GM18868 (cell line): ENCODE measurements around the gene TERB2.
"Not testable (repeated sequence)": the region's sequence is repeated elsewhere in the genome, so short reads cannot be mapped to it uniquely, and the experiment has no call there.

Experiments used
- ATAC-seq: cut with Tn5 transposase; IDR thresholded peaks from one replicate; pipeline ENCODE4 v1.9.1; 2021; ENCODE audit warnings: mild to moderate bottlenecking, moderate library complexity; ENCODE audit not compliant: unreplicated experiment

TERB2 gene

GRCh38 chr15:44956388-44956787 lies at the start of gene TERB2:
Gene TERB2 (plus strand): TSS chr15:44956687. CDS start chr15:44956719, 32 bp downstream.
- ATAC-seq, result no peak

DNA sequence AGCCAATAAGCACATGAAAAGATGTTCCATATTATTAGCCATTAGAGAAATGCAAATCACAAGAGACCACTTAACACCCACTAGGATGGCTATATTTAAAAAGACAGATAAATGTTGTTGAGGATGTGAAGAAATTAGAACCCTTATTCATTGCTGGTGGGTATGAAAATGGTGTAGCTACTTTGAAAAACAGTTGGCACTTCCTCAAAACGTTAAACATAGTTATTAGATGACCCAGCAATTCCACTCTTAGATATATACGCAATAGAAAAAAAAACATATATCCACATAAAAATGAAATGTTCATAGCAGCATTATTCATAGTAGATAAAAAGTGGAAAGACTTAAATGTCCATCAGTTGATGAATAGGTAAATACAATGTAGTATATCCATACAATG lies 47.1 kb upstream of the TERB2 start:
- no peak for ATAC-seq

DNA sequence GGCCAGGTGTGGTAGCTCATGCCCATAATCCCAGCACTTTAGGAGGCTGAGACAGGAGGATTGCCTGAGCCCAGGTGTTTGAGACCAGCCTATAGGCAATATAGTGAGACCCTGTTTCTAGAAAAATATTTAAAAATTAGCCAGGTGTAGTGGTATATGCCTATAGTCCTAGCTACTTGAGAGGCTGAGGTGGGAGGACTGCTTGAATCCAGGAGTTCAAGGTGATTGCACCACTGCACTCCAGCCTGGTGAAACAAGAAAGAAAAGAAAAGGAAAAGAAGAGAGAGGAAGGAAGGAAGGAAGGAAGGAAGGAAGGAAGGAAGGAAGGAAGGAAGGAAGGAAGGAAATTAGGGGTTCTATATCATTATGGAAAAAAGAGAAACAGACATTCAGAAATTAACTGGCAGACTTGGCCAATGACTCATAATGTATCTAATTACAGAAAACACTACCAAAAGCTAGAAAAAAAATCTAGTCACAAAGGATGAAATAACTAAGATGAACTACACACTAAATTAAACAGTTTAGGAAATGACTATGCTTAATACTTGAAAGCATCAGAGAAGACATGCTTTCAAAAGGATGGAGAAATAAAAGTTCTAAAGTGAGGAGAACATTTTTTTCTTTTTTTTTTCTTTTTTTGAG lies 45.4 kb upstream of the TERB2 start:
- no peak for ATAC-seq

- ATAC-seq, result not testable (repeated sequence)
Observed at GRCh38 chr15:44912186-44912585, 44.3 kb upstream of the TERB2 start.

DNA sequence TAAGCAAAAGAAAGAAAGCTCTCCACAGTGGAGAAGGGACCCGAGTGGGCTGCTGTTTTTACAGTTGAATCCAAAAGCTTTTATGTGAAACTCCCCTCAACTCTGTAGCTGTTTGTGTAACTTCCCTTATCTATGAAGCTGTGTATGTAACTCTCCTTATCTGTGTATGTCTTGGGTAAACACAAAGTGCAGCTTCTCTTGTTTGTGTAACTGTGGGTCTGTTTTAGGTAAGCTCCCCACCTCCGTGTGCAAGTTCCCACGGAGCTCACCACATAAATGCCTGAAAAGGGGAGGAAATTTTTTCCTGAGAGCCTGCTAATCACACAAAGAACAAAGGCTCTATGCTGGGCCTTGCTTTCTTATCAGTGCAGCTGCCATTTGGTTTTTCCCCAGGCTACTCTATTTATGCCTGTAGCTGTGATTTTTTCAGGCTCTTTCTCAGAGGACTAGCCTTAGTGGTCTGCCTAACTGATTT lies 43.5 kb upstream of the TERB2 start:
- not testable (repeated sequence) for ATAC-seq

DNA sequence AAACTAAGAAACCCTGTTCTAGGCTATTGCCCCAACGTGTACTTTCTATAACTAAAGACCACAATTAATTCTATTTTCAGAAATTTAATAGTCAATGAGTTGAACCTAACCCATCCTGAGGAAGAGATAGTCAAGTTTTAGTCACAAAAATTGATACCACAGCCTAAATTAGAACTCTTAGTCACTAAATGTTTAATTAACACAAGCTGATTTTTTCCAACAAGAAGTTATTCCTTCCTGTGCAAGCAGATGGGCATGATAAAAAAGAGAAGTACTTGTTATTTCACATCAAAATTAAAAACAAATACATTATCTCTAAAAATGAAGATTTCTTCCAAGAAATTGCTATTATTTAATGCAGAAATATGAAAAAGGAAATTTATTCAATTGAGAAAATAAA lies 38.4 kb upstream of the TERB2 start:
- ATAC-seq, result no peak

DNA sequence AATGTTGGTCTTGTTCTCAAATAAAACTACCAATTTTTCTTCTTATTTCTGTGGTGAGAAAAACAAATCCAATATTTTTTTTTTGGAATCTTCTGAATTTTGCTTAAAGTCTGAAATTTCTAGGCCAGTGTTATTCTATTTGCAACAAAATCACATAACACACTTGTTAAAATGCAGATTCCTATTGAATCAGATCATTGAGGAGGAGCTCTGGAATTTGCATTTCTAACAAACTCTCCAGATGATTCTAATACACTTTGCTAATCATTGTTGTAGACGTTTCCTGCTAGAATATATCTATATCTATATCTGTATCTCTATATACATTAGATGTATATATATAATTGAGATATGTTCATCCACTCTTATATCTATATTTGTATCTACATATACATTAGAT lies 27.8 kb upstream of the TERB2 start:
- ATAC-seq, result not testable (repeated sequence)

DNA sequence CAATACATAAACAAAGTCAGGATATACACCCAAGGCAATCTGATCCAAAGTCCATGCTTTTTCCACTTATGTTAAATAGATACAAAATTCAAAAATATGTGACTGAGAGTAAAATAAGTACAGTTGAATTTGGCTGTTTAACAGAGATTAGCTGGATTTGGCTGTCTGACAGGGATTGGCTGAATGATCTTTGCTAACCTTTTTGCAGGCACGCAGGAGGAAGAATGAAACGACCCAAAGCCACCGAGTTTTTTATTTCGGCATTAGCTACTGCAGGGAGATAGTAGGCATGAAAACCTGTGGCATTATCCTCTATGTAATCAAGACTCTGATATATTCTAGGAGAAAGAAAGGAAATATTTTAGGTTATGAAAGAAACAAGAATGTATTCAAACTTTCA lies 26.2 kb upstream of the TERB2 start:
- ATAC-seq, result not testable (repeated sequence)

DNA sequence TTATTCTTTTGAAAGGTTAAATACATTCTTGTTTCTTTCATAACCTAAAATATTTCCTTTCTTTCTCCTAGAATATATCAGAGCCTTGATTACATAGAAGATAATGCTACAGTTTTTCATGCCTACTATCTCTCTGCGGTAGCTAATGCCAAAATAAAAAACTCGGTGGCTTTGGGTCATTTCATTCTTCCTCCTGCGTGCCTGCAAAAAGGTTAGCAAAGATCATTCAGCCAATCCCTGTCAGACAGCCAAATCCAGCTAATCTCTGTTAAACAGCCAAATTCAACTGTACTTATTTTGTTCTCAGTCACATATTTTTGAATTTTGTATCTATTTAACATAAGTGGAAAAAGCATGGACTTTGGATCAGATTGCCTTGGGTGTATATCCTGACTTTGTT lies 1.8 kb downstream of the TERB2 start:
- ATAC-seq, result not testable (repeated sequence)

GRCh38 chr15:44968475-44968874 lies 12.0 kb downstream of the TERB2 start:
- no peak for ATAC-seq

- ATAC-seq, result no peak
Observed at GRCh38 chr15:44971036-44971435, 14.5 kb downstream of the TERB2 start.

DNA sequence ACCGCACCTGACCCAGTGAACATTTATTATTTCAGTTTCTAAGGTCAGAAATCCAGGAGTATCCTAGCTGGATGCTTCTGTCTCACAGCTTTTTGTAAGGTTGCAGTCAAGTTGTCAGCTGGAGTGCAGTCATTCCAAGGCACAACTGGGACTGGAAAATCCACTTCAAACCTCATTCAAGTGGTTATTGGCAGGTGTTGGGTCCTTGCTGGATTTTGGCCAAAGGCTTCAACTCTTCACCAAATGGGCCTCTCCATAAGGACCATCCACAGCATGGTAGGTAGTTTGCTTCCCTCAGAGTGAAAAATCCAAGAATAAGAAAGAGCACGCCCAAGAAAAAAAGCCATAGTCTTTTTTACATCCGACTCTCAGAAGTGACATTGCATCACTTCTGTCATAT lies 19.7 kb downstream of the TERB2 start:
- not testable (repeated sequence) for ATAC-seq

- not testable (repeated sequence) for ATAC-seq
Observed at GRCh38 chr15:44977781-44978180, 21.3 kb downstream of the TERB2 start.

GRCh38 chr15:44979617-44980339 lies 23.3 kb downstream of the TERB2 start:
- ATAC-seq, result peak; percentile 56

GRCh38 chr15:44984144-44984543 lies 27.7 kb downstream of the TERB2 start:
- not testable (repeated sequence) for ATAC-seq

GRCh38 chr15:44986346-44987055 lies 30.0 kb downstream of the TERB2 start:
- ATAC-seq, result not testable (repeated sequence)

DNA sequence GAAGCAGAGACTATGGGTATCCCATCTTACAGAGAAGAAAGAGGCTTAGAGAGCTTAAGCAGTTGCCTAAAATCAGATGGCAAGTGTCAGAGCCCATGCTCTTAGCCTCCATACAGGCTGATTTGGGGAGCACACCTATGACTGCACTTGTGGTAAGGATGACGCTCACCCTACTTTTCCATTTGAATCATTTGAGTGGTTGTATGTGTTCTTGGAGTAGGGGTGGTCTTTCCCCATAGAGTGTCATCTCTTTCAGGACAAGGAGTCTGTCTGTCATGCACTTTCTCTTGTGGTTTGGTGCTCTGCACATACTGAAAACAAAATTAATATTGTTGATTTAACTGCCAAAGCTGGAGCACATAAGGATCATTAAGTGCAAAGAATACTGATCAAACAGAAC lies 31.2 kb downstream of the TERB2 start:
- not testable (repeated sequence) for ATAC-seq

GRCh38 chr15:44988184-44988869 lies 31.8 kb downstream of the TERB2 start:
- ATAC-seq, result not testable (repeated sequence)

GRCh38 chr15:44988870-44989219 lies 32.4 kb downstream of the TERB2 start:
- not testable (repeated sequence) for ATAC-seq

DNA sequence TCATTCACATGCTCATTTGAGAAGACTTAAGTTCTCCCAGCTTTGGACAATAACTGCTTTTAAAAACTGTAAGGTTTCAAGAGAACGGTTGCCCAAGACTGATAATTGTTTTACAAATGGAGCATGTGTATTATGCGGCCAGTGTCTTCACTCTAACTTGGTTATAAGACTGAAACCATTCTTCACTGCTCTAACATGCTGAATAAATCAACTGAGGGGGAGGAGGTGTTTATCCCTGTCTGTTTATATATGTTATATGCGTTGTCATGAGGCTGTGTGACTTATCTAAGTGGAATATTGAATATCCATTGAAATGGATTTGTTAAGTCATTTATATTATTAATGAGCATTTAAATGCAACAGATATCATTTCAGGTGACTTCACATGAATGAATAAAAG lies 41.1 kb downstream of the TERB2 start:
- ATAC-seq, result not testable (repeated sequence)

DNA sequence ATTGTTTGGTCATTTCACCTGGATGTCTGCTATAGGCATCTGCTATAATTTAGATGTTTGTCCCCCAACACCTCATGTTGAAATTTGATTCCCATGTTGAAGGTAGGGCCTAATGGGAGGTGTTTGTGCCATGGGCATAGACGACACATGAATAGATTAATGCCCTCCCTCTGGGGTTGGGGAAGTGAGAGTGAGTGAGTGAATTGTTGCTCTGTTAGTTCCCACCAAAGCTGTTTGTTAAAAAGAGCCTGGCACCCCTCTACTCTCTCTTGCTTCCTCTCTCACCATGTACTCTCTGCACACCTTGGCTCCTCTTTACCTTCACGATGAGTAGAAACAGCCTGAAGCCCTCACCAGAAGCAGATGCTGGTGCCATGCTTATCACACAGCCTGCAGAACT lies 42.6 kb downstream of the TERB2 start:
- ATAC-seq, result no peak
